ENCODE results near the gene ZNF575.

Gene ZNF575

GRCh38 chr19:43562698-43563241, 29.8 kb downstream of the ZNF575 start:
- TF ChIP-seq EZH2phosphoT487 (IDR thresholded peaks at IDR 0.05; ENCODE audit: low read depth): no peak
- TF ChIP-seq CTCF (IDR thresholded peaks at IDR 0.05; ENCODE audit: low read depth, low read length): no peak
- no peaks in the 10 kb centered on the region for H3K27me3 ChIP-seq (ENCODE audit: low read depth, low read length)
- H2AFZ ChIP-seq (ENCODE audit: low read depth, low read length): no peak overlapping the region
- no peaks in the 10 kb centered on the region for H4K20me1 ChIP-seq (ENCODE audit: insufficient read depth, low read length)
- no peak overlapping the region for H3K4me3 ChIP-seq (ENCODE audit: low read length)
- H3K79me2 ChIP-seq (ENCODE audit: low read length): no peaks in the 10 kb centered on the region
- no peak overlapping the region for H3K9ac ChIP-seq (ENCODE audit: low read length)
- no peaks in the 10 kb centered on the region for H3K4me1 ChIP-seq (ENCODE audit: low read length)
- H3K36me3 ChIP-seq (replicated peaks; ENCODE audit: low read depth, low read length): peaks cover 6% of the 10 kb centered on the region
- no peak overlapping the region for H3K27ac ChIP-seq (ENCODE audit: low read length)
- no peaks in the 10 kb centered on the region for H3K9me3 ChIP-seq (ENCODE audit: insufficient read depth, low read length)
- no peak overlapping the region for H3K4me2 ChIP-seq (ENCODE audit: low read length)

- no peak overlapping the region for H3K4me2 ChIP-seq (ENCODE audit: low read length)
Observed at GRCh38 chr19:43563816-43564457, 30.9 kb downstream of the ZNF575 start.

GRCh38 chr19:43564800-43565199, 31.8 kb downstream of the ZNF575 start:
- Histone ChIP-seq H3K9me3 (ENCODE audit: insufficient read depth, low read length) (no peaks in the 10 kb centered on the region), H3K27ac (ENCODE audit: low read length) (no peak overlapping the region), H2AFZ (ENCODE audit: low read depth, low read length) (no peak overlapping the region), H3K4me3 (ENCODE audit: low read length) (no peak overlapping the region), H3K27me3 (ENCODE audit: low read depth, low read length) (no peaks in the 10 kb centered on the region), H3K9ac (ENCODE audit: low read length) (no peak overlapping the region), H3K36me3 (replicated peaks; ENCODE audit: low read depth, low read length) (peaks cover 6% of the 10 kb centered on the region), H3K79me2 (ENCODE audit: low read length) (no peaks in the 10 kb centered on the region), H3K4me2 (ENCODE audit: low read length) (no peak overlapping the region), H4K20me1 (ENCODE audit: insufficient read depth, low read length) (no peaks in the 10 kb centered on the region), H3K4me1 (ENCODE audit: low read length) (no peaks in the 10 kb centered on the region)
- TF ChIP-seq CTCF (IDR thresholded peaks at IDR 0.05; ENCODE audit: low read depth, low read length): no peak
- no peak for TF ChIP-seq EZH2phosphoT487 (IDR thresholded peaks at IDR 0.05; ENCODE audit: low read depth)

More at GRCh38 chr19:43563816-43564457, 30.9 kb downstream of the ZNF575 start:
- Histone ChIP-seq H4K20me1 (ENCODE audit: insufficient read depth, low read length) (no peaks in the 10 kb centered on the region), H3K4me3 (ENCODE audit: low read length) (no peak overlapping the region), H3K9ac (ENCODE audit: low read length) (no peak overlapping the region), H3K79me2 (ENCODE audit: low read length) (no peaks in the 10 kb centered on the region), H3K9me3 (ENCODE audit: insufficient read depth, low read length) (no peaks in the 10 kb centered on the region), H3K27me3 (ENCODE audit: low read depth, low read length) (no peaks in the 10 kb centered on the region), H3K27ac (ENCODE audit: low read length) (no peak overlapping the region), H3K4me1 (ENCODE audit: low read length) (no peaks in the 10 kb centered on the region), H3K36me3 (replicated peaks; ENCODE audit: low read depth, low read length) (peaks cover 6% of the 10 kb centered on the region), H2AFZ (ENCODE audit: low read depth, low read length) (no peak overlapping the region)
- no peak for TF ChIP-seq EZH2phosphoT487 (IDR thresholded peaks at IDR 0.05; ENCODE audit: low read depth)
- TF ChIP-seq CTCF (IDR thresholded peaks at IDR 0.05; ENCODE audit: low read depth, low read length): no peak

GRCh38 chr19:43569657-43570056, 36.7 kb downstream of the ZNF575 start:
- H3K79me2 ChIP-seq (ENCODE audit: low read length): peaks cover 6% of the 10 kb centered on the region
- no peak overlapping the region for H3K4me2 ChIP-seq (ENCODE audit: low read length)
- H3K9ac ChIP-seq (ENCODE audit: low read length): no peak overlapping the region
- no peaks in the 10 kb centered on the region for H3K36me3 ChIP-seq (replicated peaks; ENCODE audit: low read depth, low read length)
- no peaks in the 10 kb centered on the region for H3K27me3 ChIP-seq (ENCODE audit: low read depth, low read length)
- peaks cover 3% of the 10 kb centered on the region for H3K4me1 ChIP-seq (ENCODE audit: low read length)
- no peak overlapping the region for H2AFZ ChIP-seq (ENCODE audit: low read depth, low read length)
- no peaks in the 10 kb centered on the region for H4K20me1 ChIP-seq (ENCODE audit: insufficient read depth, low read length)
- H3K4me3 ChIP-seq (ENCODE audit: low read length): no peak overlapping the region
- H3K27ac ChIP-seq (ENCODE audit: low read length): no peak overlapping the region
- TF ChIP-seq EZH2phosphoT487 (IDR thresholded peaks at IDR 0.05; ENCODE audit: low read depth) (no peak), CTCF (IDR thresholded peaks at IDR 0.05; ENCODE audit: low read depth, low read length) (no peak)
- no peaks in the 10 kb centered on the region for H3K9me3 ChIP-seq (ENCODE audit: insufficient read depth, low read length)
